ENCODE results near the gene PGD.
"Not testable (repeated sequence)": the region's sequence is repeated elsewhere in the genome, so short reads cannot be mapped to it uniquely, and the experiment has no call there.

The PGD gene

DNA sequence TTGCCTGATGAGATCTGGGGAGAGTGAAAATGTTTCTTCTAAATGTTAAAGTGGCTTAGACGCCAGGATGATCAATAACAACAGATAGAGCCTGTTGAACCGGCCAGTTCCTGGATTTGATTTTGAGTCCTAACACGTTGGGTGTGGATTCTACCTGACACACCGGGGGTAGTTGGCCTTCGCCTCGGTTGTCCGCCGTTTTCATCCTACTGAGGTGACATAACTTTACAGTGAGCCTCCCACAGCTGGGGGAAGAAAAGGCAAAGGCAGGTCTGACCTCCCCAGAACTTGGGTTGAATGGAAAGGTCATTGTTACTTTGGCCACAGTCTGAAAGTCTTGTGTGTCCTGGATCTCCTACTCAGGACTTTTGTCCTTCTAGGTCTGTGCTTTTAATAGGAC lies 1.1 kb downstream of the PGD start:
- Histone ChIP-seq H3K4me1 (ENCODE audit: insufficient read depth, low read length) (peaks cover 8% of the 10 kb centered on the region; the same call in 1 of the 2 replicates), H3K9ac (ENCODE audit: low read depth, low read length) (peak overlapping the region; percentile 82), H3K9me3 (ENCODE audit: insufficient read depth, low read depth, low read length) (no peaks in the 10 kb centered on the region), H3K36me3 (ENCODE audit: insufficient read depth, low read depth, low read length) (peaks cover 47% of the 10 kb centered on the region), H3K27me3 (ENCODE audit: insufficient read depth, low read length) (no peaks in the 10 kb centered on the region), H3K27ac (ENCODE audit: low read length) (no peak overlapping the region), H3K4me3 (ENCODE audit: low read length) (peak overlapping the region; percentile 82)

DNA sequence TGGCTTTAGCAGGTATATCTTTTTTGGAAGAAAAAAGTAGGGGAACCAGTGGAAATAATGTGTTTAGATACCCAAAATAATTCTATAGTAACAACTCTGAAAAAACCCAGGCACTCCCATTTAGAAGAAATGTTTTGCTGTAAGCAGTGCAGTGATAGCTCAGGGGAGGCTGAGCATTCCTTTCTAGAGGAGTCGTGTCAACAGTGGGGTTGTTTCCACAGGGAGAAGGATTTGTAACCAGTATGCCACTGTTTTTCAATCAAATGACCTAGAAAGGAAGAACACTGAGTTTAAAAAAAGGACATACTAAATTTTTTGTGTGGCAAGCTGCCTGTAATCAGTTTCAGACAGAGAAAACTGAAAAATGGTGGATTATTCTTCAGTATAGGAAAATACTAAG lies 2.4 kb downstream of the PGD start:
- Histone ChIP-seq H3K27ac (ENCODE audit: low read length) (peak overlapping the region; percentile 35), H3K4me1 (ENCODE audit: insufficient read depth, low read length) (peaks cover 8% of the 10 kb centered on the region; the same call in 1 of the 2 replicates), H3K36me3 (ENCODE audit: insufficient read depth, low read depth, low read length) (peaks cover 60% of the 10 kb centered on the region), H3K27me3 (ENCODE audit: insufficient read depth, low read length) (no peaks in the 10 kb centered on the region), H3K9ac (ENCODE audit: low read depth, low read length) (no peak overlapping the region; the same call in 1 of the 2 replicates), H3K4me3 (ENCODE audit: low read length) (peak overlapping the region; percentile 82; the same call in 1 of the 2 replicates), H3K9me3 (ENCODE audit: insufficient read depth, low read depth, low read length) (no peaks in the 10 kb centered on the region)

DNA sequence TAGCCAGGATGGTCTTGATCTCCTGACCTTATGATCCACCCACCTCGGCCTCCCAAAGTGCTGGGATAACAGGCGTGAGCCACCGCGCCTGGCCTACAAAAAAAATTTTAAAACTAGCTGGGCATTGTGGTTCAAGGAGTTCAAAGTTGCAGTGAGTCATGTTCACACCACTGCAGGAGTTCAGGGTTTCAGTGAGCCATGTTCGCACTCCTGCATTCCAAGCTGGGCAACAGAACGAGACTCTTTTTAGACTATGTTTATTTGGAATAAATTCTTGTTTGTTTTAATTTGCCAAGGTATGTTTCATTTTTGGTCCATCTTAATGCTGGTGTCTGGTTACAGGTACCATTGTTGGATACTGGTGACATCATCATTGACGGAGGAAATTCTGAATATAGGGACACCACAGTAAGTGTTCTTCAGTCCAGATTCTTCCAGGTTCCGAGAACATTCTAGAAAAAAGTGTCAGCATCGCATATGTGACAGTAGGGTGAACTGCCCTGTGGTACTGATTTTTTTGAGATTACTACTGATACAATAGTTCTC lies 3.9 kb downstream of the PGD start:
- no peak overlapping the region for H3K27ac ChIP-seq (ENCODE audit: low read length)
- no peaks in the 10 kb centered on the region for H3K9me3 ChIP-seq (ENCODE audit: insufficient read depth, low read depth, low read length)
- no peaks in the 10 kb centered on the region for H3K27me3 ChIP-seq (ENCODE audit: insufficient read depth, low read length)
- H3K4me3 ChIP-seq (ENCODE audit: low read length): no peak overlapping the region
- H3K4me1 ChIP-seq (ENCODE audit: insufficient read depth, low read length): peaks cover 8% of the 10 kb centered on the region; the same call in 1 of the 2 replicates
- no peak overlapping the region for H3K9ac ChIP-seq (ENCODE audit: low read depth, low read length)
- peaks cover 75% of the 10 kb centered on the region for H3K36me3 ChIP-seq (ENCODE audit: insufficient read depth, low read depth, low read length)

GRCh38 chr1:10407201-10407600 lies 8.3 kb downstream of the PGD start:
- H3K9me3 ChIP-seq (ENCODE audit: insufficient read depth, low read depth, low read length): no peaks in the 10 kb centered on the region
- no peak overlapping the region for H3K4me3 ChIP-seq (ENCODE audit: low read length)
- H3K27ac ChIP-seq (ENCODE audit: low read length): no peak overlapping the region
- no peak overlapping the region for H3K9ac ChIP-seq (ENCODE audit: low read depth, low read length)
- H3K27me3 ChIP-seq (ENCODE audit: insufficient read depth, low read length): no peaks in the 10 kb centered on the region
- H3K36me3 ChIP-seq (ENCODE audit: insufficient read depth, low read depth, low read length): peaks cover 100% of the 10 kb centered on the region
- no peaks in the 10 kb centered on the region for H3K4me1 ChIP-seq (ENCODE audit: insufficient read depth, low read length)

GRCh38 chr1:10415211-10415930 lies 16.5 kb downstream of the PGD start:
- H3K4me1 ChIP-seq (ENCODE audit: insufficient read depth, low read length): no peaks in the 10 kb centered on the region
- peaks cover 99% of the 10 kb centered on the region for H3K36me3 ChIP-seq (ENCODE audit: insufficient read depth, low read depth, low read length)
- no peak overlapping the region for H3K4me3 ChIP-seq (ENCODE audit: low read length)
- no peak overlapping the region for H3K9ac ChIP-seq (ENCODE audit: low read depth, low read length)
- H3K9me3 ChIP-seq (ENCODE audit: insufficient read depth, low read depth, low read length): no peaks in the 10 kb centered on the region
- no peaks in the 10 kb centered on the region for H3K27me3 ChIP-seq (ENCODE audit: insufficient read depth, low read length)
- no peak overlapping the region for H3K27ac ChIP-seq (ENCODE audit: low read length)

DNA sequence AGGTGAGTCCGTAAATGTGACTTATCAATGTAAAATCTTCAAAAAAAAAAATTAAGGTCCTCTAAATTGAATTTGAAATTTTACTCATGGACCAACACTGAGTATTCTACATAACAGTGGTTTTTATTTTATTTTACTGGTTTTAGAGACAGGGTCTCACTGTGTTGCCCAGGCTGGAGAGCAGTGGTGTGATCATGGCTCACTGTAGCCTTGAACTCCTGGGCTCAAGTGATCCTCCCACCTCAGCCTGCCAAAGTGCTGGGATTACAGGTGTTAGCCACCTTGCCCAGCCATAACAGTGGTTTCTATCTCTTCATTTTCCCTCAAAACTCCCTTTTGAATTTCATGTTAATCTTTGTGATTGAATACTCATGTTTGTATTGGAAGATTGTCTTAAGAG lies 17.1 kb downstream of the PGD start:
- H3K27ac ChIP-seq (ENCODE audit: low read length); H3K27me3 ChIP-seq (ENCODE audit: insufficient read depth, low read length); H3K4me1 ChIP-seq (ENCODE audit: insufficient read depth, low read length); H3K9ac ChIP-seq (ENCODE audit: low read depth, low read length); H3K4me3 ChIP-seq (ENCODE audit: low read length); H3K9me3 ChIP-seq (ENCODE audit: insufficient read depth, low read depth, low read length): not testable (repeated sequence)
- H3K36me3 ChIP-seq (ENCODE audit: insufficient read depth, low read depth, low read length): peaks cover 97% of the 10 kb centered on the region

- H3K27ac ChIP-seq (ENCODE audit: low read length); H3K9me3 ChIP-seq (ENCODE audit: insufficient read depth, low read depth, low read length); H3K4me1 ChIP-seq (ENCODE audit: insufficient read depth, low read length); H3K9ac ChIP-seq (ENCODE audit: low read depth, low read length); H3K27me3 ChIP-seq (ENCODE audit: insufficient read depth, low read length); H3K4me3 ChIP-seq (ENCODE audit: low read length): not testable (repeated sequence)
- H3K36me3 ChIP-seq (ENCODE audit: insufficient read depth, low read depth, low read length): peaks cover 77% of the 10 kb centered on the region
These were observed 19.9 kb downstream of the PGD start for GRCh38 chr1:10418741-10419140.

DNA sequence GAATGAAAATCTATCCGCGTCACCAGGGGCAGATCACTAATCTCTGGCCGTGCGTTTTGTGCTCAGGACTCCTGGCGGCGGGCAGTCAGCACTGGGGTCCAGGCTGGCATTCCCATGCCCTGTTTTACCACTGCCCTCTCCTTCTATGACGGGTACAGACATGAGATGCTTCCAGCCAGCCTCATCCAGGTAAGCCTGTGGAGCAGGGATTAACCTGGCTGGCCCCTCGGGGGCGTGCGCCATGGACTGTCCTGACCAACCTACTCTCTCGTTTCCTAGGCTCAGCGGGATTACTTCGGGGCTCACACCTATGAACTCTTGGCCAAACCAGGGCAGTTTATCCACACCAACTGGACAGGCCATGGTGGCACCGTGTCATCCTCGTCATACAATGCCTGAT lies 20.5 kb downstream of the PGD start:
- no peak overlapping the region for H3K4me3 ChIP-seq (ENCODE audit: low read length)
- no peak overlapping the region for H3K9ac ChIP-seq (ENCODE audit: low read depth, low read length)
- H3K4me1 ChIP-seq (ENCODE audit: insufficient read depth, low read length): no peaks in the 10 kb centered on the region
- no peaks in the 10 kb centered on the region for H3K9me3 ChIP-seq (ENCODE audit: insufficient read depth, low read depth, low read length)
- no peaks in the 10 kb centered on the region for H3K27me3 ChIP-seq (ENCODE audit: insufficient read depth, low read length)
- H3K27ac ChIP-seq (ENCODE audit: low read length): no peak overlapping the region
- peaks cover 71% of the 10 kb centered on the region for H3K36me3 ChIP-seq (ENCODE audit: insufficient read depth, low read depth, low read length)

DNA sequence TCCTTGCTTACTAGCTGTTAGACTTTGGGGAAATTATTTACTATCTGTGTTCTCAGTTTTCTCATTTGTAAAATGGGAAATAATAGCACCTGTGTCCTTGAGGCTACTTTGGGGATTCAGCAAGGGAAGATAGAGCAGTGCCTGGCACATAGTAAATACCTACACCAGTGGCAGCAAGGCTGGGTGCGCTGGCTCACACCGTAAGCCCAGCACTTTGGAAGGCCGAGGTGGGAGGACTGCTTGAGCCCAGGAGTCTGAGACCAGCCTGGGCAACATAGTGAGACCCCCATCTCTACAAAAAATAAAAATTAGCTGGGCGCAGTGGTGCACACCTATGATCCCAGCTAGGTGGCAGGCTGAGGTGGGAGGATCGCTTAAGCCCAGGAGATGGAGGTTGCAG lies 22.8 kb downstream of the PGD start:
- Histone ChIP-seq H3K9me3 (ENCODE audit: insufficient read depth, low read depth, low read length) (no peaks in the 10 kb centered on the region), H3K4me1 (ENCODE audit: insufficient read depth, low read length) (no peaks in the 10 kb centered on the region), H3K4me3 (ENCODE audit: low read length) (no peak overlapping the region), H3K27ac (ENCODE audit: low read length) (no peak overlapping the region), H3K9ac (ENCODE audit: low read depth, low read length) (no peak overlapping the region), H3K36me3 (ENCODE audit: insufficient read depth, low read depth, low read length) (peaks cover 48% of the 10 kb centered on the region), H3K27me3 (ENCODE audit: insufficient read depth, low read length) (no peaks in the 10 kb centered on the region)

DNA sequence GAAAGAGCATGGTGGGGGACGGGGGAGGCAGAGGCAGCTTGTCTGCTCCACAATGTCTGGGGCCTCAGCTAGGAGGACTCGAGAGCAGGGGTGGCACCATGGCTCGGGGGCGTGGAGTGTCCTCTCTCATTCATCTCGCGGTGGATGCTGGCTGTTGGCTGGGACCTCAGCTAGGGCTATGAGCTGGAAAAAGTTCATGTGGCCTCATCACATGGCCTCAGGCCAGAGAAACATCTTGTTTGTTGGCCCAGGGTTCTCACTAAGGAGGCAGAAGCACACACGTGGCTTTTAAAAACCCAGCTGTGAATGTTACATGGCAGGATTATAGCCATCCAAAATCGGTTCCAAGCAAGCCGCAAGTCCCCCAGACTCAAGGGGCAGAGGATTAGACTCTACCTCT lies 25.2 kb downstream of the PGD start:
- Histone ChIP-seq H3K27ac (ENCODE audit: low read length) (no peak overlapping the region), H3K36me3 (ENCODE audit: insufficient read depth, low read depth, low read length) (peaks cover 24% of the 10 kb centered on the region), H3K9me3 (ENCODE audit: insufficient read depth, low read depth, low read length) (no peaks in the 10 kb centered on the region), H3K9ac (ENCODE audit: low read depth, low read length) (no peak overlapping the region), H3K4me3 (ENCODE audit: low read length) (no peak overlapping the region), H3K27me3 (ENCODE audit: insufficient read depth, low read length) (no peaks in the 10 kb centered on the region), H3K4me1 (ENCODE audit: insufficient read depth, low read length) (no peaks in the 10 kb centered on the region; the same call in 1 of the 2 replicates)

DNA sequence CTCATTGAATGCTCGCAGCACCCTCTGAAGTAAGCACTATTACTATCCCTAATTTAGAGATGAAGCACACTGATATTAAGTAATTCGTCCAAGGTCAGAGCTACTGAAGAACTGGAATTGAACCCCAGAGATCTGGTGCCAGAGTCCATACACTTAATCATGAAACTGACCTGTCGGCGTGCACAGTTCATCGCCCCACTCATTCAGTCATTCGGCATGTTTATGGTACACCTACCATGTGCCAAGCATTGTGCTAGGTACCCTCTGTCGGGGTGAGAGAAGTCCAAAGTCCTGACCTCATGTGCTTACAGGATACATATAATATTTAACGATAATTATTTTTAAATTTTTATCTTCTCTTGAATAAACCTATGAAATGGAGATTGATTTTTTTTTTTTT lies 25.8 kb downstream of the PGD start:
- no peaks in the 10 kb centered on the region; the same call in 1 of the 2 replicates for H3K4me1 ChIP-seq (ENCODE audit: insufficient read depth, low read length)

GRCh38 chr1:10425826-10426534 lies 27.1 kb downstream of the PGD start:
- H3K4me1 ChIP-seq (ENCODE audit: insufficient read depth, low read length); H3K27ac ChIP-seq (ENCODE audit: low read length); H3K36me3 ChIP-seq (ENCODE audit: insufficient read depth, low read depth, low read length); H3K4me3 ChIP-seq (ENCODE audit: low read length); H3K9ac ChIP-seq (ENCODE audit: low read depth, low read length); H3K9me3 ChIP-seq (ENCODE audit: insufficient read depth, low read depth, low read length); H3K27me3 ChIP-seq (ENCODE audit: insufficient read depth, low read length): not testable (repeated sequence)

More for the DNA sequence above, 25.8 kb downstream of the PGD start:
- H3K36me3 ChIP-seq (ENCODE audit: insufficient read depth, low read depth, low read length): peaks cover 18% of the 10 kb centered on the region
- H3K27ac ChIP-seq (ENCODE audit: low read length): no peak overlapping the region
- no peak overlapping the region for H3K4me3 ChIP-seq (ENCODE audit: low read length)
- no peaks in the 10 kb centered on the region for H3K9me3 ChIP-seq (ENCODE audit: insufficient read depth, low read depth, low read length)
- no peaks in the 10 kb centered on the region for H3K27me3 ChIP-seq (ENCODE audit: insufficient read depth, low read length)
- H3K9ac ChIP-seq (ENCODE audit: low read depth, low read length): no peak overlapping the region
